ENCODE results near the gene CBX2. TPM values are rescaled to one million over a fixed set of nuclear protein-coding genes. Genes with fewer than 3 reads are reported as not detected.

CBX2 gene
- total RNA-seq, 1 experiment from 2014 or later: 28.3 TPM

DNA sequence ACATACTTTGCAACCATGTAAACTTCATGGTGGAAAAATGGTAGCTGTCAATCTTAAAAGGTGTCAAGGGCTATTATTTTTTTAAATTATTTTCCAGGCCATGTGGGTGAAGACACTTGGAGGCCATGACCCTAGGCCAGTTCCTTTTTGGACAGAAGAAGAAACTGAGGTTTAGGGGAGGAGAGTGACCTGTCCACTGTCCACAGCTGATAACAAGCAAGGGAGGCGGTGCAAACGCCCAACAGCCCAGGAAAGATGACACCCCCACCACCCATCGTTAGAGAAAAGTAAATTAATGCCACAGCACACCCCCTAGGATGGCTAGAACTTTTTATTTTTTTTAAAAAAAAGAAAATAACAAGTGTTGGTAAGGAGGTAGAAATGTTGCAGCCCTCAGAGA, 28.0 kb upstream of the CBX2 start:
- no peak for ATAC-seq
- H3K4me3 ChIP-seq (replicated peaks in 1 of 2; ENCODE audit: low read depth in 1 of 2, low read length in 2 of 2): no peak overlapping the region
- RAD21 ChIA-PET (ENCODE audit: low non-redundant PET in 1 of 2, low total read pairs in 2 of 2, uncharacterized antibody in 2 of 2, unreplicated experiment in 2 of 2): no interaction called here
- H3K27me3 ChIP-seq (ENCODE audit: insufficient read depth, low read length): no peaks in the 10 kb centered on the region
- CTCF ChIA-PET: interaction anchor here (0.6 to 4.9 kb wide), 3 partner anchors 9 to 284 kb away, joined by 3 to 31 read pairs (median 3); no protein-coding TSS in a partner anchor
- H4K20me1 ChIP-seq (ENCODE audit: insufficient read depth): no peaks in the 10 kb centered on the region
- TF ChIP-seq CEBPB (IDR thresholded peaks at IDR 0.05; ENCODE audit: low read depth) (no peak), TCF7L2 (IDR thresholded peaks at IDR 0.05; ENCODE audit: borderline replicate concordance, extremely low read depth, insufficient read depth, insufficient read length) (no peak), POLR2A (IDR thresholded peaks at IDR 0.05; ENCODE audit: borderline replicate concordance, extremely low read depth, insufficient read depth, insufficient read length) (no peak), SRF (IDR thresholded peaks at IDR 0.05; ENCODE audit: low read depth) (no peak), MAX (IDR thresholded peaks at IDR 0.05) (no peak), EZH2phosphoT487 (IDR thresholded peaks at IDR 0.05; ENCODE audit: borderline replicate concordance) (no peak), JUND (IDR thresholded peaks at IDR 0.05) (no peak), ZBTB33 (IDR thresholded peaks at IDR 0.05; ENCODE audit: extremely low read depth, insufficient replicate concordance, low read length) (no peak), CBX3 (IDR thresholded peaks at IDR 0.05; ENCODE audit: low read depth) (no peak), RAD21 (IDR thresholded peaks at IDR 0.05; ENCODE audit: low read depth) (no peak), SP1 (IDR thresholded peaks at IDR 0.05; ENCODE audit: low read depth) (no peak)
- TF ChIP-seq, protein P1, sequence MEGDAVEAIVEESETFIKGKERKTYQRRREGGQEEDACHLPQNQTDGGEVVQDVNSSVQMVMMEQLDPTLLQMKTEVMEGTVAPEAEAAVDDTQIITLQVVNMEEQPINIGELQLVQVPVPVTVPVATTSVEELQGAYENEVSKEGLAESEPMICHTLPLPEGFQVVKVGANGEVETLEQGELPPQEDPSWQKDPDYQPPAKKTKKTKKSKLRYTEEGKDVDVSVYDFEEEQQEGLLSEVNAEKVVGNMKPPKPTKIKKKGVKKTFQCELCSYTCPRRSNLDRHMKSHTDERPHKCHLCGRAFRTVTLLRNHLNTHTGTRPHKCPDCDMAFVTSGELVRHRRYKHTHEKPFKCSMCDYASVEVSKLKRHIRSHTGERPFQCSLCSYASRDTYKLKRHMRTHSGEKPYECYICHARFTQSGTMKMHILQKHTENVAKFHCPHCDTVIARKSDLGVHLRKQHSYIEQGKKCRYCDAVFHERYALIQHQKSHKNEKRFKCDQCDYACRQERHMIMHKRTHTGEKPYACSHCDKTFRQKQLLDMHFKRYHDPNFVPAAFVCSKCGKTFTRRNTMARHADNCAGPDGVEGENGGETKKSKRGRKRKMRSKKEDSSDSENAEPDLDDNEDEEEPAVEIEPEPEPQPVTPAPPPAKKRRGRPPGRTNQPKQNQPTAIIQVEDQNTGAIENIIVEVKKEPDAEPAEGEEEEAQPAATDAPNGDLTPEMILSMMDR (IDR thresholded peaks at IDR 0.05 in 2 of 3, conservative IDR thresholded peaks at IDR 0.05 in 1 of 3; ENCODE audit: borderline replicate concordance in 1 of 3, insufficient read depth in 1 of 3, low read depth in 2 of 3, low read length in 2 of 3): no peak
- peaks cover 11 to 32% of the 10 kb centered on the region in 2 experiments; a peak in 3 of 4 replicates for H3K4me1 ChIP-seq (ENCODE audit: control insufficient read depth in 1 of 2, insufficient read depth in 2 of 2, low read length in 2 of 2)
- no peak overlapping the region for H3K27ac ChIP-seq (ENCODE audit: low read depth, low read length)
- intact Hi-C loops (cut with micrococcal nuclease): no loop called here
- POLR2A ChIA-PET: no interaction called here
- H3K4me2 ChIP-seq (ENCODE audit: low read length): no peak overlapping the region
- H3K9me3 ChIP-seq (ENCODE audit: control insufficient read depth in 1 of 2, insufficient read depth in 1 of 2, low read depth in 1 of 2, low read length in 2 of 2): no peaks in the 10 kb centered on the region
- H2AFZ ChIP-seq (ENCODE audit: low read depth, low read length, poor library complexity, severe bottlenecking): peak overlapping the region; percentile 10
- no peaks in the 10 kb centered on the region for H3K9me2 ChIP-seq (ENCODE audit: insufficient read depth)
- DNase-seq (ENCODE audit: low read depth, low spot score): no peak
- H3K36me3 ChIP-seq (ENCODE audit: control insufficient read depth in 1 of 2, insufficient read depth in 2 of 2, low read length in 2 of 2): no peaks in the 10 kb centered on the region
- H3K79me2 ChIP-seq (ENCODE audit: insufficient read depth, low read length): no peaks in the 10 kb centered on the region
- BruUV-seq (replicated peaks): no TSS peak
- H3K9ac ChIP-seq (ENCODE audit: low read length): no peak overlapping the region
